ENCODE results near the gene HERC3. TPM values are rescaled to one million over a fixed set of nuclear protein-coding genes. Genes with fewer than 3 reads are reported as not detected.
A peak's percentile ranks its signal among the peaks of the same experiment; 100 is the strongest.

HERC3 gene
- total and polyA plus RNA-seq, 2 of the 13 experiments (the other 11 are each of a cell fraction or from before 2014, with no cell fraction given), result 3.8 to 6.2 TPM

DNA sequence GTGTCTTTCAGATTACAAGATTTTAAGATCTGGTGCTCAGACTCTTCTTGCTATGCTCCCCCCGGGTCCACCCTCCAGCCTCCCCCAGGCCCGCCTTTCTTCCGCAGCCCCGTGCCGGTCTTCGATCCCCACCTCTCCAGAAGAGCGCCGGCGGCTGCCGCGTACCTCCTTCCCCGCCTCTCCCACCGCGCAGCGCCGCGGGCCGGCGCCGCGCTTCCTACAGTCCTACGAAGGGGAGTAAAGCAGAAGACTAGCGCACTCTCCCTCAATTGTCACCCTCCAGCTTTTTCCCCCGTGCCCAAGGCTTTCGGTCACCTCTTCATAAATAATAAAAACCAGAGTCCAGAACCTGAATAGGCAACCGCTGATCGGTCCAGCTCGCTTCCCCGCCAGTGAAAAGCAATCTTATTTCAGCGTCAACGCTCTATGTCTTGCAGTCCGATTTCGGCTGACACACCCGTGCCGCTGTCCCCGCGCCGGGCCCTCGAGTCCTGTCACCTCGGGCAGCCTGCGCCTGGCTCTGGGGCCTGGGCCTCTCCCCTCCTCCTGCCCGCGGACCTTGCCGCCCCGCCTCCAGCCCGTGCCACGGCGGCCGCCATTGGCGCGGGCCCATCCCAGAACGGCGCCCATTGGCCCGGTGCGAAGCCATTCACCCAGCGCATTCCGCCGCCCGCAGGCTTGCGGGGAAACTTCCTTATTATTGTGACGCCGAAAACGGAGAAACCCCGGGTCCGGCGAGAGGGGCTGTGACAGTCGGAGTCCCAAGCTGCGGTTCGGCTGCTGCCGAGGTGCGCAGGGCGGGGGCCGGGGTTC, at the start of gene HERC3 (continued):
- TF ChIP-seq, protein P1, sequence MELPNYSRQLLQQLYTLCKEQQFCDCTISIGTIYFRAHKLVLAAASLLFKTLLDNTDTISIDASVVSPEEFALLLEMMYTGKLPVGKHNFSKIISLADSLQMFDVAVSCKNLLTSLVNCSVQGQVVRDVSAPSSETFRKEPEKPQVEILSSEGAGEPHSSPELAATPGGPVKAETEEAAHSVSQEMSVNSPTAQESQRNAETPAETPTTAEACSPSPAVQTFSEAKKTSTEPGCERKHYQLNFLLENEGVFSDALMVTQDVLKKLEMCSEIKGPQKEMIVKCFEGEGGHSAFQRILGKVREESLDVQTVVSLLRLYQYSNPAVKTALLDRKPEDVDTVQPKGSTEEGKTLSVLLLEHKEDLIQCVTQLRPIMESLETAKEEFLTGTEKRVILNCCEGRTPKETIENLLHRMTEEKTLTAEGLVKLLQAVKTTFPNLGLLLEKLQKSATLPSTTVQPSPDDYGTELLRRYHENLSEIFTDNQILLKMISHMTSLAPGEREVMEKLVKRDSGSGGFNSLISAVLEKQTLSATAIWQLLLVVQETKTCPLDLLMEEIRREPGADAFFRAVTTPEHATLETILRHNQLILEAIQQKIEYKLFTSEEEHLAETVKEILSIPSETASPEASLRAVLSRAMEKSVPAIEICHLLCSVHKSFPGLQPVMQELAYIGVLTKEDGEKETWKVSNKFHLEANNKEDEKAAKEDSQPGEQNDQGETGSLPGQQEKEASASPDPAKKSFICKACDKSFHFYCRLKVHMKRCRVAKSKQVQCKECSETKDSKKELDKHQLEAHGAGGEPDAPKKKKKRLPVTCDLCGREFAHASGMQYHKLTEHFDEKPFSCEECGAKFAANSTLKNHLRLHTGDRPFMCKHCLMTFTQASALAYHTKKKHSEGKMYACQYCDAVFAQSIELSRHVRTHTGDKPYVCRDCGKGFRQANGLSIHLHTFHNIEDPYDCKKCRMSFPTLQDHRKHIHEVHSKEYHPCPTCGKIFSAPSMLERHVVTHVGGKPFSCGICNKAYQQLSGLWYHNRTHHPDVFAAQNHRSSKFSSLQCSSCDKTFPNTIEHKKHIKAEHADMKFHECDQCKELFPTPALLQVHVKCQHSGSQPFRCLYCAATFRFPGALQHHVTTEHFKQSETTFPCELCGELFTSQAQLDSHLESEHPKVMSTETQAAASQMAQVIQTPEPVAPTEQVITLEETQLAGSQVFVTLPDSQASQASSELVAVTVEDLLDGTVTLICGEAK (IDR thresholded peaks at IDR 0.05), result no peak
- TF ChIP-seq, protein P1 (CRISPR knock-in tag; IDR thresholded peaks at IDR 0.05), result no peak
- TF ChIP-seq, protein P2, sequence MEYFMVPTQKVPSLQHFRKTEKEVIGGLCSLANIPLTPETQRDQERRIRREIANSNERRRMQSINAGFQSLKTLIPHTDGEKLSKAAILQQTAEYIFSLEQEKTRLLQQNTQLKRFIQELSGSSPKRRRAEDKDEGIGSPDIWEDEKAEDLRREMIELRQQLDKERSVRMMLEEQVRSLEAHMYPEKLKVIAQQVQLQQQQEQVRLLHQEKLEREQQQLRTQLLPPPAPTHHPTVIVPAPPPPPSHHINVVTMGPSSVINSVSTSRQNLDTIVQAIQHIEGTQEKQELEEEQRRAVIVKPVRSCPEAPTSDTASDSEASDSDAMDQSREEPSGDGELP (IDR thresholded peaks at IDR 0.05; ENCODE audit: borderline replicate concordance, low read depth), result no peak
- TF ChIP-seq NFYC (CRISPR knock-in tag; IDR thresholded peaks at IDR 0.05) (peak; percentile 96), CBX2 (IDR thresholded peaks at IDR 0.05; ENCODE audit: low read depth, low read length) (no peak), CBX2 (CRISPR knock-in tag; IDR thresholded peaks at IDR 0.05; ENCODE audit: low read depth) (no peak), ZNF660 (CRISPR knock-in tag; IDR thresholded peaks at IDR 0.05; ENCODE audit: borderline replicate concordance, low read depth) (no peak), SRSF9 (IDR thresholded peaks at IDR 0.05; ENCODE audit: borderline replicate concordance, insufficient read depth, low read depth, low read length, poor library complexity, severe bottlenecking) (no peak), ZNF326 (CRISPR knock-in tag; IDR thresholded peaks at IDR 0.05; ENCODE audit: borderline replicate concordance) (no peak), SYNCRIP (IDR thresholded peaks at IDR 0.05; ENCODE audit: insufficient read depth, low read depth, low read length) (no peak), ZNF329 (CRISPR knock-in tag; IDR thresholded peaks at IDR 0.05; ENCODE audit: low read depth) (no peak), ZBTB3 (CRISPR knock-in tag; IDR thresholded peaks at IDR 0.05; ENCODE audit: borderline replicate concordance, low read depth) (no peak), ZC3H4 (CRISPR knock-in tag; IDR thresholded peaks at IDR 0.05; ENCODE audit: borderline replicate concordance) (no peak), NR2C2 (CRISPR knock-in tag; IDR thresholded peaks at IDR 0.05; ENCODE audit: borderline replicate concordance) (peak; percentile 48), SMAD9 (CRISPR knock-in tag; IDR thresholded peaks at IDR 0.05) (no peak)
- TF ChIP-seq, protein P3, sequence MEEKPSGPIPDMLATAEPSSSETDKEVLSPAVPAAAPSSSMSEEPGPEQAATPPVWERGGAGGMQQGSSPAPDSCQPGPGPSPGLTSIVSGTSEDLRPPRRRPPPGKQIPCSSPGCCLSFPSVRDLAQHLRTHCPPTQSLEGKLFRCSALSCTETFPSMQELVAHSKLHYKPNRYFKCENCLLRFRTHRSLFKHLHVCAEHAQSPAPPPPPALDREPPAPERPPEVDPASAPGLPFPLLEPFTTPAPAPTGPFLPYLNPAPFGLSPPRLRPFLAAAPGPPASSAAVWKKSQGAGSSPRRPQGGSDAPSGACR (CRISPR knock-in tag; IDR thresholded peaks at IDR 0.05), result no peak
- TF ChIP-seq, protein P4, sequence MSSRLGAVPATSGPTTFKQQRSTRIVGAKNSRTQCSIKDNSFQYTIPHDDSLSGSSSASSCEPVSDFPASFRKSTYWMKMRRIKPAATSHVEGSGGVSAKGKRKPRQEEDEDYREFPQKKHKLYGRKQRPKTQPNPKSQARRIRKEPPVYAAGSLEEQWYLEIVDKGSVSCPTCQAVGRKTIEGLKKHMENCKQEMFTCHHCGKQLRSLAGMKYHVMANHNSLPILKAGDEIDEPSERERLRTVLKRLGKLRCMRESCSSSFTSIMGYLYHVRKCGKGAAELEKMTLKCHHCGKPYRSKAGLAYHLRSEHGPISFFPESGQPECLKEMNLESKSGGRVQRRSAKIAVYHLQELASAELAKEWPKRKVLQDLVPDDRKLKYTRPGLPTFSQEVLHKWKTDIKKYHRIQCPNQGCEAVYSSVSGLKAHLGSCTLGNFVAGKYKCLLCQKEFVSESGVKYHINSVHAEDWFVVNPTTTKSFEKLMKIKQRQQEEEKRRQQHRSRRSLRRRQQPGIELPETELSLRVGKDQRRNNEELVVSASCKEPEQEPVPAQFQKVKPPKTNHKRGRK (CRISPR knock-in tag; IDR thresholded peaks at IDR 0.05), result no peak
